Endodermal cell (in vitro differentiated cells): ENCODE data around the gene NFX1. TPM values are rescaled to one million over a fixed set of nuclear protein-coding genes. Genes with fewer than 3 reads are reported as not detected.

Experiments
- DNase-seq: peaks from one replicate; pipeline ENCODE4 v3.0.0-alpha.2; 2017
- H3K27ac ChIP-seq: 2 replicates; pipeline ENCODE4 v1.5.1; 2013; ENCODE audit warnings: mild to moderate bottlenecking, low read depth, low read length, moderate library complexity
- H3K27me3 ChIP-seq: 2 replicates; pipeline ENCODE4 v1.6.1; 2013; ENCODE audit warnings: mild to moderate bottlenecking, low read length, moderate library complexity; ENCODE audit not compliant: insufficient read depth, control insufficient read depth, poor library complexity, severe bottlenecking
- H3K36me3 ChIP-seq: 2 replicates; pipeline ENCODE4 v1.7.0; 2013; ENCODE audit warnings: mild to moderate bottlenecking, low read length, moderate library complexity; ENCODE audit not compliant: control insufficient read depth, insufficient read depth
- H3K4me1 ChIP-seq: one replicate; pipeline ENCODE4 v1.7.0; 2013; ENCODE audit warnings: low read length; ENCODE audit not compliant: control insufficient read depth, insufficient read depth
- H3K4me3 ChIP-seq: 2 replicates; pipeline ENCODE4 v1.5.1; 2013; ENCODE audit warnings: mild to moderate bottlenecking, low read length, moderate library complexity
- H3K9ac ChIP-seq: 2 replicates; pipeline ENCODE4 v1.6.1; 2013; ENCODE audit warnings: mild to moderate bottlenecking, low read length, moderate library complexity; ENCODE audit not compliant: poor library complexity, severe bottlenecking; ENCODE audit errors: extremely low read depth
- H3K9me3 ChIP-seq: 2 replicates; pipeline ENCODE4 v1.6.1; 2013; ENCODE audit warnings: mild to moderate bottlenecking, low read length, moderate library complexity; ENCODE audit not compliant: control insufficient read depth
- H3K27ac Mint-ChIP-seq: 2 replicates; pipeline ENCODE4 v1.8.0; 2020; ENCODE audit warnings: mixed read lengths
- H3K27me3 Mint-ChIP-seq: 2 replicates; pipeline ENCODE4 v1.8.0; 2021; ENCODE audit warnings: mild to moderate bottlenecking, mixed read lengths; ENCODE audit not compliant: insufficient read depth
- H3K36me3 Mint-ChIP-seq: 2 replicates; pipeline ENCODE4 v1.8.0; 2020; ENCODE audit warnings: low read depth, mixed read lengths
- H3K4me1 Mint-ChIP-seq: 2 replicates; pipeline ENCODE4 v1.8.0; 2020; ENCODE audit warnings: mixed read lengths
- H3K4me3 Mint-ChIP-seq: 2 replicates; pipeline ENCODE4 v1.8.0; 2020; ENCODE audit warnings: mild to moderate bottlenecking, moderate library complexity, mixed read lengths
- H3K9me3 Mint-ChIP-seq: 2 replicates; pipeline ENCODE4 v1.8.0; 2020; ENCODE audit warnings: mild to moderate bottlenecking, mixed read lengths
- WGBS, 2 experiments: methylation state at CpG; one replicate each; pipeline versions ENCODE4 v1.1.5 to v1.1.7; 2013; ENCODE audit warnings: missing lambda C conversion rate in 2 of 2, mixed read lengths in 1 of 2; ENCODE audit not compliant: insufficient coverage in 1 of 2, insufficient read length in 1 of 2; 5-methylcytosine and 5-hydroxymethylcytosine counted together
- total RNA-seq, 2 donors: library from RNA; stranded (reverse); fragmentation: NEBNext Ultra II Directional in 1 of 2; extraction: Animal tissue kit (Norgen Biotek cat#: 25700) in 1 of 2; gene quantifications; 2 replicates in 1 of 2; 3 replicates in 1 of 2; pipeline ENCODE4 v1.2.1, GENCODE V29; 2021
- TF ChIP-seq, protein P1 (sequence below): fragments of 200-600 bp; sonication (generic); conservative IDR thresholded peaks from 2 replicates; pipeline ENCODE4 v1.5.0; 2021; ENCODE audit warnings: antibody characterized with exemption, mild to moderate bottlenecking

NFX1 gene
- total RNA-seq, 2 donors from 2014 or later = 23.1 to 24.0 TPM

DNA sequence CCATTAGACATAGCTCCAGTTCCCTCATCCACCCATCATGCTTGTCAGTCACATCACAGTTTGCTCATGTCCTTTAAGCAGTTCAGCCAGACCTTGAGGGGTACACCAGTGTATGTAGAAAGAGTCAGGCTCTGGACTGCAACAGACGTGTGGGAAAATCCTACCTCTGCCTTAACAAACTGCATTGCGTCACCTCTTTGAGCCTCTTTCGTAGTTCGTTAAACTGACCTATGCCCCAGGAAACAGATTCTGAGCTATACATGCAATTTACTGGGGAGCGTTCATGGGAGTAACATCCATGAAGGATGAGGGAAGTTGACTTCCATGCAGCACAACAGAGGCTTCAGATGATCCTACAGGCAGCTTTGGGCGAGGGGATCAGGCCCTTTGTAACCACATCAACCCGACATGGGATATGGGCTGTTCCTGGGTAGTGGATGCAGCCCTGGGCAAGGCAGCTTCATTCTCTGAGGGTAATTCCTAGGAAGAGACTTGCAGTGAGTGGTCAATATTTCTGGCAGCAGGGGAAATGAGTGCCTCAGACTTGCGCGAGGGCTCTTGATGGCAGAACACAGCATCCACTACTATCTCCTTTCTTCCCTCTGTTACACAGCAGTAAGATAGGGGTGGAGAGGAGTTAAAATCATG is 46.1 kb upstream of the NFX1 start:
- Histone ChIP-seq H3K4me1 (peaks cover 13% of the 10 kb centered on the region), H3K9me3 (no peaks in the 10 kb centered on the region), H3K4me3 (no peak overlapping the region), H3K27me3 (no peaks in the 10 kb centered on the region), H3K9ac (no peak overlapping the region), H3K27ac (no peak overlapping the region), H3K36me3 (no peaks in the 10 kb centered on the region)
- Mint-ChIP-seq H3K9me3 (no peaks in the 10 kb centered on the region), H3K27me3 (peaks cover 15% of the 10 kb centered on the region), H3K4me1 (peaks cover 8% of the 10 kb centered on the region), H3K4me3 (no peak overlapping the region), H3K36me3 (peaks cover 2% of the 10 kb centered on the region), H3K27ac (no peak overlapping the region)
- 93 to 94% methylated on average over 7 to 9 of the region's 9 CpGs for WGBS, 2 experiments
- TF ChIP-seq, protein P1, sequence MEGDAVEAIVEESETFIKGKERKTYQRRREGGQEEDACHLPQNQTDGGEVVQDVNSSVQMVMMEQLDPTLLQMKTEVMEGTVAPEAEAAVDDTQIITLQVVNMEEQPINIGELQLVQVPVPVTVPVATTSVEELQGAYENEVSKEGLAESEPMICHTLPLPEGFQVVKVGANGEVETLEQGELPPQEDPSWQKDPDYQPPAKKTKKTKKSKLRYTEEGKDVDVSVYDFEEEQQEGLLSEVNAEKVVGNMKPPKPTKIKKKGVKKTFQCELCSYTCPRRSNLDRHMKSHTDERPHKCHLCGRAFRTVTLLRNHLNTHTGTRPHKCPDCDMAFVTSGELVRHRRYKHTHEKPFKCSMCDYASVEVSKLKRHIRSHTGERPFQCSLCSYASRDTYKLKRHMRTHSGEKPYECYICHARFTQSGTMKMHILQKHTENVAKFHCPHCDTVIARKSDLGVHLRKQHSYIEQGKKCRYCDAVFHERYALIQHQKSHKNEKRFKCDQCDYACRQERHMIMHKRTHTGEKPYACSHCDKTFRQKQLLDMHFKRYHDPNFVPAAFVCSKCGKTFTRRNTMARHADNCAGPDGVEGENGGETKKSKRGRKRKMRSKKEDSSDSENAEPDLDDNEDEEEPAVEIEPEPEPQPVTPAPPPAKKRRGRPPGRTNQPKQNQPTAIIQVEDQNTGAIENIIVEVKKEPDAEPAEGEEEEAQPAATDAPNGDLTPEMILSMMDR = no peak
- DNase-seq = no peak

DNA sequence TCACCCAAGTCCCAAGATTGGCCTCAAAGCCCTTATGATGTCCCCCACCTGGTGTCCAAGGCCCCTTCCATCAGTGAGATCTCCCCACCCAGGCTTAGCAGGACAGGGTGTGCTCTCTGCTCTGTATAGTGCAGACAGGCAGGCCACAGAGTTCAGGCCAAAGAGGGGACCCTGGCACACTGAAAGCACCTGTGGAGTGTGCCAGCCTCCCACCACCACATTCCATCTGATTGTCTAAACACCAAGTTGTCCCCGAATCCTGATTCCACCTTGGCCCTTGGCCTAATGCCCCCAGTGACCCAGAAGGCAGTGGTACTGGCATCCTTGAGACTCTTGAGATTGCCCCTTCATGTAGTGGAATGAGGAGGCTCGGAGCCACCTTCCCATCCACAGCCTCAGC is 45.0 kb upstream of the NFX1 start:
- WGBS, 2 experiments = 85 to 94% methylated on average over 2 of the region's 2 CpGs
- H3K9me3 ChIP-seq = no peaks in the 10 kb centered on the region
- H3K27ac ChIP-seq = no peak overlapping the region
- no peaks in the 10 kb centered on the region for H3K36me3 ChIP-seq
- H3K27ac Mint-ChIP-seq = no peak overlapping the region
- no peaks in the 10 kb centered on the region for H3K4me1 Mint-ChIP-seq
- H3K4me3 Mint-ChIP-seq = no peak overlapping the region
- H3K27me3 Mint-ChIP-seq = peaks cover 15% of the 10 kb centered on the region
- H3K4me1 ChIP-seq = peaks cover 3% of the 10 kb centered on the region
- TF ChIP-seq, protein P1 = no peak
- H3K9ac ChIP-seq = no peak overlapping the region
- no peaks in the 10 kb centered on the region for H3K27me3 ChIP-seq
- H3K4me3 ChIP-seq = no peak overlapping the region
- peaks cover 2% of the 10 kb centered on the region for H3K36me3 Mint-ChIP-seq
- DNase-seq = no peak
- no peaks in the 10 kb centered on the region for H3K9me3 Mint-ChIP-seq

DNA sequence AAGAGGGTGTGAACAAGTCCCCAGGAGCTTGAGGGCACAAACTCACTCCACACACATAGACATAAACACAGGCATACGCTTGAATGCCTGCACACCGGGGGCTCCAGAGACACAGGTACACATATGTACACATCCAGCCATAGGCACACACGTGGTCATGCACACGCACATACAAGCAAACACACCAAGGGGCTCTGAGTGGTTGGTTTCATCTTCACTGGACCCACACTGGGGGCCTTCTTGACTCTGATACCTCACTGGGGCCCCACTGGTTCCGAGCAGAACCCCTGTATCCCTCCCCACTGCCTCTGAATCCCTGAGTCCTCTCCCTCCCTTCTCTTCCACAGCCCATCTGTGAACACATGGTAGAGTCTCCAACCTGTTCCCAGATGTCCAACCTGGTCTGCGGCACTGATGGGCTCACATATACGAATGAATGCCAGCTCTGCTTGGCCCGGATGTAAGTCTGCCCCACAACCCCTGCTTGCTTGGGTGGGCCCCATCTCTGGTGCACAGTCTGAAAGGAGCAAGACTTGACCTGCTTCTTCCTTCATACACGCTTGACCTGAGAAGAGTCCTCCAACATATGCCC is 44.0 kb upstream of the NFX1 start:
- no peak overlapping the region for H3K27ac Mint-ChIP-seq
- H3K4me1 Mint-ChIP-seq = no peaks in the 10 kb centered on the region
- H3K9ac ChIP-seq = no peak overlapping the region
- DNase-seq = no peak
- H3K4me3 ChIP-seq = no peak overlapping the region
- H3K27me3 Mint-ChIP-seq = peaks cover 8% of the 10 kb centered on the region
- H3K27me3 ChIP-seq = no peaks in the 10 kb centered on the region
- H3K9me3 ChIP-seq = no peaks in the 10 kb centered on the region
- H3K27ac ChIP-seq = no peak overlapping the region
- no peaks in the 10 kb centered on the region for H3K36me3 ChIP-seq
- H3K9me3 Mint-ChIP-seq = no peaks in the 10 kb centered on the region
- H3K36me3 Mint-ChIP-seq = peaks cover 6% of the 10 kb centered on the region
- H3K4me3 Mint-ChIP-seq = no peak overlapping the region
- H3K4me1 ChIP-seq = no peaks in the 10 kb centered on the region
- WGBS, 2 experiments = 75 to 94% methylated on average over 4 to 9 of the region's 9 CpGs
- TF ChIP-seq, protein P1 = no peak
